H1 (cell line): ENCODE measurements around the gene MAPK9. TPM values are rescaled to one million over a fixed set of nuclear protein-coding genes. Genes with fewer than 3 reads are reported as not detected.

Experiments used
- CREB1 ChIP-seq: IDR thresholded peaks from 2 replicates; pipeline ENCODE4 v1.6.1; 2012; ENCODE audit warnings: inconsistent platforms
- HDAC2 ChIP-seq, 2 experiments: fragments of 300-600 bp in 1 of 2; sonication (generic) in 1 of 2; IDR thresholded peaks; 2 replicates each; pipeline ENCODE4 v1.6.1; 2011 to 2012; ENCODE audit warnings: low read depth in 2 of 2, low read length in 2 of 2, mild to moderate bottlenecking in 2 of 2, moderate library complexity in 2 of 2, borderline replicate concordance in 1 of 2, inconsistent platforms in 1 of 2
- KDM5A ChIP-seq: fragments of 200-600 bp; IDR thresholded peaks from 2 replicates; pipeline ENCODE4 v1.7.1; 2012; ENCODE audit warnings: mild to moderate bottlenecking, low read length, inconsistent platforms, mixed read lengths
- MAFK ChIP-seq: IDR thresholded peaks from 2 replicates; pipeline ENCODE4 v1.6.1; 2012; ENCODE audit warnings: low read depth, mild to moderate bottlenecking, improper control_type of control experiment, low read length
- RFX5 ChIP-seq: IDR thresholded peaks from 2 replicates; pipeline ENCODE4 v1.6.1; 2011; ENCODE audit warnings: low read depth, low read length, improper control_type of control experiment, borderline replicate concordance
- TAF7 ChIP-seq: optimal IDR thresholded peaks from 2 replicates; pipeline ENCODE3; 2011; ENCODE audit warnings: low read depth, mild to moderate bottlenecking, inconsistent platforms, low read length, moderate library complexity, borderline replicate concordance
- polyA plus RNA-seq, 7 experiments: library from polyadenylated mRNA; depleted of rRNA in 3 of 7; stranded (reverse) in 5 of 7; unstranded in 2 of 7; fragments of >200 nt in 5 of 7; fragments of 200-250 nt in 2 of 7; gene quantifications; 1 replicate in 5 of 7; 2 replicates in 1 of 7; 4 replicates in 1 of 7; pipeline versions ENCODE4 v1.2.1 to v1.2.3, GENCODE V29; 2011 to 2013; ENCODE audit warnings: missing spikeins in 2 of 7, mixed read lengths in 2 of 7
- total RNA-seq: library from RNA; stranded (reverse); fragmentation: NEBNext Ultra II Directional; extraction: Animal tissue kit (Norgen Biotek cat#: 25700); gene quantifications from 2 replicates; pipeline ENCODE4 v1.2.1, GENCODE V29; 2021

Gene MAPK9
- total and polyA plus RNA-seq, 2 of the 8 experiments (the other 6 are each of a cell fraction or from before 2014, with no cell fraction given): 22.3 to 43.7 TPM

DNA sequence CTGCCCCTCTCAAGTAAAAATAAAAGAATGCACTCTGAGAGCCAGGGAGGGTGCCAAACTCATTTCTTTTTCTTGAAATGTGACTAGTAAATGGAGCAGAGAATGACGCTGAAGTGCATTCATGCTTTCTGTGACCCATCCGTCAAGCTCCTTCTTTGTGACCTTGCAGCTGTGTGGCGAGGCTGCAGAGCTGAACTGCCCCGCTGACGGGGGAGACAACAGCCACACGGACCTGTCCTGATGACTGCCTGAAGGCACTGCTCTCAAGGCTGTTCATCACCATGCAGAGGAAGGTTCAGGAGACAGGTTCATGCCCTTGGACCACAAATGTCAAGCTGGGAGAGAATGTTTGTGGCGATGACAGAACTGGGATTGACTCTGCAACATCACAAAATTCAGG is 61.9 kb downstream of the MAPK9 start (continued):
- TF ChIP-seq RFX5: no peak
- TF ChIP-seq HDAC2 (IDR thresholded peaks at IDR 0.05; ENCODE audit: borderline replicate concordance in 1 of 2, low read depth in 2 of 2, low read length in 2 of 2): no peak
- no peak for TF ChIP-seq CREB1
- no peak for TF ChIP-seq KDM5A
- no peak for TF ChIP-seq MAFK
- no peak for TF ChIP-seq TAF7
